Gastrocnemius medialis (tissue), 4 donors: Measurements from ENCODE around the gene COL6A2. TPM values are rescaled to one million over a fixed set of nuclear protein-coding genes. Genes with fewer than 3 reads are reported as not detected.

ENCODE experiments used
- ATAC-seq, 2 donors: fragments of 150-250 bp; one replicate each; pipeline ENCODE4 v1.9.1; 2016
- DNase-seq, 2 donors: peaks; one replicate each; pipeline ENCODE4 v3.0.0-alpha.2; 2019
- H3K27ac ChIP-seq, 4 donors: fragments of 200-600 bp; sonication (generic); 1 replicate in 1 of 4; 2 replicates in 3 of 4; pipeline ENCODE4 v1.5.1; 2016 to 2018; ENCODE audit warnings: mild to moderate bottlenecking in 2 of 4, moderate library complexity in 1 of 4
- H3K27me3 ChIP-seq, 3 donors: fragments of 200-600 bp; sonication (generic) in 2 of 3; 1 replicate in 1 of 3; 2 replicates in 2 of 3; pipeline versions ENCODE4 v1.5.1 to v1.6.0; 2016 to 2019; ENCODE audit warnings: mild to moderate bottlenecking in 1 of 3, moderate library complexity in 1 of 3
- H3K36me3 ChIP-seq, 2 donors: fragments of 200-600 bp; sonication (generic) in 1 of 2; one replicate each; pipeline ENCODE4 v1.5.1; 2017 to 2018
- H3K4me1 ChIP-seq, 2 donors: fragments of 200-600 bp; sonication (generic) in 1 of 2; one replicate each; pipeline ENCODE4 v1.5.1; 2016 to 2017; ENCODE audit warnings: mild to moderate bottlenecking in 2 of 2
- H3K4me3 ChIP-seq, 4 donors: fragments of 200-600 bp; sonication (generic) in 3 of 4; 1 replicate in 1 of 4; 2 replicates in 3 of 4; pipeline ENCODE4 v1.5.1; 2016 to 2019; ENCODE audit warnings: mild to moderate bottlenecking in 2 of 4
- H3K9me3 ChIP-seq, 3 donors: fragments of 200-600 bp; sonication (generic) in 2 of 3; 1 replicate in 1 of 3; 2 replicates in 2 of 3; pipeline ENCODE4 v1.5.1; 2016 to 2019
- CTCF ChIP-seq, 5 experiments: fragments of 450-650 bp in 3 of 5; fragments of 200-600 bp in 2 of 5; sonication (generic) in 2 of 5; IDR thresholded peaks in 4 of 5; conservative IDR thresholded peaks in 1 of 5; 1 replicate in 4 of 5; 2 replicates in 1 of 5; pipeline ENCODE4 v1.5.1; 2016 to 2019; ENCODE audit warnings: antibody characterized with exemption in 5 of 5, mild to moderate bottlenecking in 3 of 5, moderate library complexity in 3 of 5
- POLR2A ChIP-seq, 2 donors: fragments of 450-650 bp; IDR thresholded peaks; one replicate each; pipeline ENCODE4 v1.6.1; 2017; ENCODE audit warnings: antibody characterized with exemption in 2 of 2, mild to moderate bottlenecking in 2 of 2, moderate library complexity in 2 of 2
- in situ Hi-C, 4 donors: fragments of 200-750 bp; cut with MboI; loops; one replicate each; pipeline versions ENCODE4 v1.15.0 to v1.8.0; 2017; ENCODE audit warnings: low sequenced_read_pairs in 4 of 4
- intact Hi-C: fragments of 100-400 bp; cut with DNase I; formaldehyde crosslinking; loops from one replicate; pipeline ENCODE4 v1.15.1; 2023; ENCODE audit warnings: low total_unique reads
- total RNA-seq, 4 donors: library from RNA; depleted of rRNA; stranded (reverse); fragments of >200 nt; gene quantifications; one replicate each; pipeline versions ENCODE4 v1.1.0 to v1.2.3, GENCODE V29; 2016

COL6A2 gene
- total RNA-seq, 4 donors from 2014 or later, result 44.0 to 141 (median 88.4) TPM

DNA sequence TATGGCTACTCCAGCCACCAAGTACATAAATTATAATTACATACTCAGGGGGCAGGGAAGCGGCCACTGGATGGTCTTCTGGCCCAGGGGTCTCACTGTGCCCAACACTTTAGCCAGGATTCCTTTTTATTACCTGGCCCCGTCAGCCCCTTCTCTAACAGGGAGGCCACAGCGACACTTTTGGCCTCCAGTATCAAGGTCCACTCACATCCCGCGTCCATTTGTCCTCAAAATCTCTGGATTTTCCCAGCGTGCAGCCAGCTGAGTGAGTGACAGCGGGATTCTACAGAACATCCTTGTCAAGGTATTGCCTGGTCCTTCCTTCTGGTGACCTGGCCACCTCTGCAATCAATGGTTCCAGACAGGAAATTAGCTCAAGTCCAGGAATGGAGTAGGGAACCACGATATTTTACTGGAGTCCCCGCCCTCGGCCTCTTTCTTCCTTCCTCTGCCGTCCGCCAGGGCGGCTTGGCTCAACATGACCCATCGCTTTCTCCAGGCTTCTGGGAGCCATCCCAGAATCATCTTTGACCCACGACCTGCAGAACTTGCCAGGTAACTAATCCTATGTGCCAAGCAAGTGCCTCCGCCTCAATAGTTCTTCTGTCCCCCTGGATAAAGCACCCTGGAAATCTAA lies 2.7 kb upstream of the COL6A2 start:
- no peaks in the 10 kb centered on the region for H3K4me1 ChIP-seq
- no peak for TF ChIP-seq CTCF (IDR thresholded peaks at IDR 0.05 in 4 of 5, conservative IDR thresholded peaks at IDR 0.05 in 1 of 5)
- no peak for TF ChIP-seq POLR2A (IDR thresholded peaks at IDR 0.05)
- intact Hi-C loops, result no loop called here
- in situ Hi-C loops, result no loop called here
- ATAC-seq (no peak), DNase-seq (no peak)
- peaks cover 12 to 27% (median 20%) of the 10 kb centered on the region in 3 donors for H3K27me3 ChIP-seq
- no peak overlapping the region for H3K4me3 ChIP-seq
- no peak overlapping the region for H3K27ac ChIP-seq
- no peaks in the 10 kb centered on the region for H3K9me3 ChIP-seq
- no peaks in the 10 kb centered on the region for H3K36me3 ChIP-seq

- Histone ChIP-seq H3K4me3 (no peak overlapping the region), H3K4me1 (no peaks in the 10 kb centered on the region), H3K36me3 (no peaks in the 10 kb centered on the region), H3K27ac (no peak overlapping the region), H3K27me3 (peaks cover 20 to 35% (median 21%) of the 10 kb centered on the region in 3 donors), H3K9me3 (no peaks in the 10 kb centered on the region)
- in situ Hi-C loops, result no loop called here
- DNase-seq (peak in 1 of 2 donors; percentile 10), ATAC-seq (no peak)
- intact Hi-C loops, result no loop called here
- TF ChIP-seq CTCF (IDR thresholded peaks at IDR 0.05 in 4 of 5, conservative IDR thresholded peaks at IDR 0.05 in 1 of 5), result no peak
- no peak for TF ChIP-seq POLR2A (IDR thresholded peaks at IDR 0.05)
Observed at GRCh38 chr21:46095814-46096595, 1.9 kb upstream of the COL6A2 start.

DNA sequence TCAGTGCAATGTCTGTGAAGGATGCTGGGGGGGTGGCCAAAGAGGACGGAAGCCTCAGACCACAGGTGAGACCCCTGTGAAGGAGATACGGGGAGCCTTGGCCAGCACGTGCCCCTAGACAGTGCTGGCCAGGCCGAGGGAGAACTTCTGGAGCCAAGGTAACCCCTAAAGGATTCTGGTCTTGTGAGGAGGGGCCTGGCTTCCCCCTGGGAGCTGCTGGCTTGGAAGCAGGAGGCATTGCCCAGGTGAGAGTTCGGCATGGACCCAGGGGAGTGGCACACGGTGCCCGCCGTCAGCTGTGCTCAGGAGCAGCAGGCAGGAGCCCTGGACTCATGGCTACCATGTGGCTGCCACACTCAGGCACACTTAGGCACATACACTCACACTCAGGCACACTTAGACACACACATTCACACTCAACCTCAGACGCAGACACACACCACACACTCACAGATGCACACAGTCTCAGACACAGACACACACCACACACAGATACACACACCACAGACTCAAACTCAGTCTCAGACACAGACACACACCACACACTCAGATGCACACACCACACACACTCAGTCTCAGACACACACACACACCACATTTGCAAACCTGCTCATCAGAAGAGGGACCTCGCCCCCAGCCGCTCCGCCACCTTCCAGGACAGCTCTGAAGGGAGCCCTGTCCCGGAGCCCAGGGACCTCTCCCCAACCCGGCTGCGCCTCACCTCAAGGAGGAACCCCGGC lies 1.1 kb upstream of the COL6A2 start:
- H3K9me3 ChIP-seq, result no peaks in the 10 kb centered on the region
- peak overlapping the region; percentile 67 to 83 (median 80) for H3K27ac ChIP-seq
- intact Hi-C loops, result no loop called here
- no peaks in the 10 kb centered on the region for H3K4me1 ChIP-seq
- in situ Hi-C loops, result no loop called here
- peak overlapping the region in 2 of 4 donors; percentile 55 to 57 for H3K4me3 ChIP-seq
- ATAC-seq, result no peak
- no peak for TF ChIP-seq POLR2A (IDR thresholded peaks at IDR 0.05)
- TF ChIP-seq CTCF (IDR thresholded peaks at IDR 0.05 in 4 of 5, conservative IDR thresholded peaks at IDR 0.05 in 1 of 5), result no peak
- no peaks in the 10 kb centered on the region for H3K36me3 ChIP-seq
- peaks cover 21 to 39% (median 25%) of the 10 kb centered on the region in 3 donors for H3K27me3 ChIP-seq
- DNase-seq, result peak in 1 of 2 donors; percentile 12

DNA sequence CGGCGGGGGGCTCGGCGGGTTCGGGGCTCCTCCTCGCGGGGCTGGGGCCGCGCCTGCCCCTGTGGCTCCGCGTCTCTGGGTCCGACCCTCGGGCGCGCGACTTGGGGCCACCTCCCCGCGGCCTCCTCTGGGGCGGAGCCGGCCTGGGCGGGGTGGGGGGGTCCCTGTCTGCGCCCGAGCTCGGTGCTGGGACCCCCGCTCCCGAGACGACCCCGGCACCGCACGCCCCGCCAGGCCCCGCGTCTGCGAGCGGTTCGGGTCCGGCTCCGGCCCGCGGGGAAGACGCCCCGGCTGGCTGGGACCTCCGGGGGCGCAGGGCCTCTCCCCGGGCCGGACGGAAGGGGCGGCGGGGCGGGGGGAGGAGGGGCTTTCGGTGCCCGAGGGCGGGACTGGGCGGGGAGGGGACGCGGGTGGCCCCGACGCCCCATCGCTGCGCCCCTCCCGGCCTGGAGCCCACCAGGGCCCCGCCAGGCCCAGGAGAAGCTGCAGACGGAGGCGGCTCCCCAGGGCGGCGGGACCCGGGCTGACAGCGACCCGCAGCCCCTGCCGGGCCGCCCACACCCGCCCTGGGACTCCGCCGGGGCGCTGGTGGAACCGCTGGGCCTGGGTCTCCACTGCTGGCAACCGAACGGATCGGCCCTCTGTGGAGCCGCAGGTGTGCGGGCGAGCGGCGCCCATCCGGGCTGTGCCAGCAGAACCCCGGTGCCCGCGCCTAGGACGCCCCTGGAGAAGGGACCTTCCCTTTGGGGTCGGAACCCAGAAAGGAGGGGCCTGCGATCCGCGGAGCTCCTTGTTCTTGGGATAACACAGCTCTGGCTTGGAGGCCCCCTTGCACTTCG lies 610 bp downstream of the COL6A2 start:
- DNase-seq (peak in 1 of 2 donors; percentile 10), ATAC-seq (peak in 1 of 2 donors; percentile 34)
- in situ Hi-C loops, result no loop called here
- peaks cover 21 to 50% (median 27%) of the 10 kb centered on the region in 3 donors for H3K27me3 ChIP-seq
- H3K36me3 ChIP-seq, result no peaks in the 10 kb centered on the region
- H3K27ac ChIP-seq, result peak overlapping the region; percentile 67 to 83 (median 80)
- peak in 1 of 2 donors; percentile 7 for TF ChIP-seq POLR2A (IDR thresholded peaks at IDR 0.05)
- no peak for TF ChIP-seq CTCF (IDR thresholded peaks at IDR 0.05 in 4 of 5, conservative IDR thresholded peaks at IDR 0.05 in 1 of 5)
- intact Hi-C loops, result loop anchor here (2.0 kb wide), 1 partner anchor 128 kb away; no protein-coding TSS in a partner anchor
- no peaks in the 10 kb centered on the region for H3K4me1 ChIP-seq
- H3K9me3 ChIP-seq, result no peaks in the 10 kb centered on the region
- peak overlapping the region; percentile 54 to 58 (median 56) for H3K4me3 ChIP-seq
